ENCODE measurements around the gene BABAM2. TPM values are rescaled to one million over a fixed set of nuclear protein-coding genes. Genes with fewer than 3 reads are reported as not detected.
"Not testable (repeated sequence)": the region's sequence is repeated elsewhere in the genome, so short reads cannot be mapped to it uniquely, and the experiment has no call there.

BABAM2 gene
- total and polyA plus RNA-seq, 2 donors: 17.4 to 34.8 TPM

GRCh38 chr2:28367667-28368356, 477.3 kb downstream of the BABAM2 start:
- Histone ChIP-seq H3K27me3 (ENCODE audit: control insufficient read depth in 2 of 2, insufficient read depth in 1 of 2, low read length in 1 of 2) (peaks cover 0 to 12% of the 10 kb centered on the region in 2 donors), H3K4me3 (ENCODE audit: low read length in 2 of 2) (no peak overlapping the region), H3K9me3 (ENCODE audit: control insufficient read depth in 2 of 2, insufficient read depth in 1 of 2, low read length in 1 of 2) (peaks cover 0 to 6% of the 10 kb centered on the region in 2 donors), H3K27ac (ENCODE audit: low read depth in 1 of 2, low read length in 1 of 2) (no peak overlapping the region), H3K36me3 (ENCODE audit: control insufficient read depth in 2 of 2, insufficient read depth in 2 of 2, low read length in 1 of 2) (no peaks in the 10 kb centered on the region), H3K4me1 (ENCODE audit: control insufficient read depth in 2 of 2, insufficient read depth in 2 of 2, low read length in 2 of 2) (peaks cover 11 to 41% of the 10 kb centered on the region in 2 donors)
- WGBS: 88% methylated on average over 19 of the region's 19 CpGs
- no peak for DNase-seq (ENCODE audit: low read depth in 6 of 9, low spot score in 9 of 9)

GRCh38 chr2:28368357-28368798, 477.8 kb downstream of the BABAM2 start:
- Histone ChIP-seq H3K4me3 (ENCODE audit: low read length in 2 of 2) (no peak overlapping the region), H3K36me3 (ENCODE audit: control insufficient read depth in 2 of 2, insufficient read depth in 2 of 2, low read length in 1 of 2) (no peaks in the 10 kb centered on the region), H3K4me1 (ENCODE audit: control insufficient read depth in 2 of 2, insufficient read depth in 2 of 2, low read length in 2 of 2) (peaks cover 11 to 35% of the 10 kb centered on the region in 2 donors), H3K27ac (ENCODE audit: low read depth in 1 of 2, low read length in 1 of 2) (no peak overlapping the region), H3K9me3 (ENCODE audit: control insufficient read depth in 2 of 2, insufficient read depth in 1 of 2, low read length in 1 of 2) (peaks cover 0 to 6% of the 10 kb centered on the region in 2 donors), H3K27me3 (ENCODE audit: control insufficient read depth in 2 of 2, insufficient read depth in 1 of 2, low read length in 1 of 2) (peaks cover 0 to 10% of the 10 kb centered on the region in 2 donors)
- 88% methylated on average over 9 of the region's 9 CpGs for WGBS
- DNase-seq (ENCODE audit: low read depth in 6 of 9, low spot score in 9 of 9): no peak

GRCh38 chr2:28369358-28369757, 478.8 kb downstream of the BABAM2 start:
- H3K4me1 ChIP-seq (ENCODE audit: control insufficient read depth in 2 of 2, insufficient read depth in 2 of 2, low read length in 2 of 2): peaks cover 11 to 34% of the 10 kb centered on the region in 2 donors
- H3K27me3 ChIP-seq (ENCODE audit: control insufficient read depth in 2 of 2, insufficient read depth in 1 of 2, low read length in 1 of 2): peaks cover 0 to 10% of the 10 kb centered on the region in 2 donors
- H3K9me3 ChIP-seq (ENCODE audit: control insufficient read depth in 2 of 2, insufficient read depth in 1 of 2, low read length in 1 of 2): peaks cover 0 to 6% of the 10 kb centered on the region in 2 donors
- H3K36me3 ChIP-seq (ENCODE audit: control insufficient read depth in 2 of 2, insufficient read depth in 2 of 2, low read length in 1 of 2): no peaks in the 10 kb centered on the region
- H3K27ac ChIP-seq (ENCODE audit: low read depth in 1 of 2, low read length in 1 of 2): no peak overlapping the region
- DNase-seq (ENCODE audit: low read depth in 6 of 9, low spot score in 9 of 9): no peak
- no peak overlapping the region for H3K4me3 ChIP-seq (ENCODE audit: low read length in 2 of 2)
- WGBS: 74% methylated on average over 5 of the region's 5 CpGs

- H3K4me3 ChIP-seq (ENCODE audit: low read length in 2 of 2): no peak overlapping the region
- WGBS: 93% methylated on average over 3 of the region's 3 CpGs
- no peak for DNase-seq (ENCODE audit: low read depth in 6 of 9, low spot score in 9 of 9)
- H3K27me3 ChIP-seq (ENCODE audit: control insufficient read depth in 2 of 2, insufficient read depth in 1 of 2, low read length in 1 of 2): peaks cover 0 to 10% of the 10 kb centered on the region in 2 donors
- H3K9me3 ChIP-seq (ENCODE audit: control insufficient read depth in 2 of 2, insufficient read depth in 1 of 2, low read length in 1 of 2): peaks cover 0 to 6% of the 10 kb centered on the region in 2 donors
- no peaks in the 10 kb centered on the region for H3K36me3 ChIP-seq (ENCODE audit: control insufficient read depth in 2 of 2, insufficient read depth in 2 of 2, low read length in 1 of 2)
- H3K27ac ChIP-seq (ENCODE audit: low read depth in 1 of 2, low read length in 1 of 2): no peak overlapping the region
- H3K4me1 ChIP-seq (ENCODE audit: control insufficient read depth in 2 of 2, insufficient read depth in 2 of 2, low read length in 2 of 2): peaks cover 11 to 26% of the 10 kb centered on the region in 2 donors
Measured at GRCh38 chr2:28370354-28370753, 479.8 kb downstream of the BABAM2 start.

- peaks cover 4 to 12% of the 10 kb centered on the region in 2 donors for H3K4me1 ChIP-seq (ENCODE audit: control insufficient read depth in 2 of 2, insufficient read depth in 2 of 2, low read length in 2 of 2)
- not testable (repeated sequence) for DNase-seq (ENCODE audit: low read depth in 6 of 9, low spot score in 9 of 9); H3K36me3 ChIP-seq (ENCODE audit: control insufficient read depth in 2 of 2, insufficient read depth in 2 of 2, low read length in 1 of 2); H3K27ac ChIP-seq (ENCODE audit: low read depth in 1 of 2, low read length in 1 of 2); H3K9me3 ChIP-seq (ENCODE audit: control insufficient read depth in 2 of 2, insufficient read depth in 1 of 2, low read length in 1 of 2); H3K4me3 ChIP-seq (ENCODE audit: low read length in 2 of 2); H3K27me3 ChIP-seq (ENCODE audit: control insufficient read depth in 2 of 2, insufficient read depth in 1 of 2, low read length in 1 of 2)
- 97% methylated on average over 4 of the region's 4 CpGs for WGBS
Measured at GRCh38 chr2:28371728-28372127, 481.2 kb downstream of the BABAM2 start.

GRCh38 chr2:28373854-28374253, 483.3 kb downstream of the BABAM2 start:
- H3K4me1 ChIP-seq (ENCODE audit: control insufficient read depth in 2 of 2, insufficient read depth in 2 of 2, low read length in 2 of 2): peaks cover 0 to 16% of the 10 kb centered on the region in 2 donors
- 97% methylated on average over 4 of the region's 4 CpGs for WGBS
- no peaks in the 10 kb centered on the region for H3K9me3 ChIP-seq (ENCODE audit: control insufficient read depth in 2 of 2, insufficient read depth in 1 of 2, low read length in 1 of 2)
- no peak overlapping the region for H3K4me3 ChIP-seq (ENCODE audit: low read length in 2 of 2)
- H3K27ac ChIP-seq (ENCODE audit: low read depth in 1 of 2, low read length in 1 of 2): no peak overlapping the region
- H3K27me3 ChIP-seq (ENCODE audit: control insufficient read depth in 2 of 2, insufficient read depth in 1 of 2, low read length in 1 of 2): peaks cover 0 to 12% of the 10 kb centered on the region in 2 donors
- no peak for DNase-seq (ENCODE audit: low read depth in 6 of 9, low spot score in 9 of 9)
- no peaks in the 10 kb centered on the region for H3K36me3 ChIP-seq (ENCODE audit: control insufficient read depth in 2 of 2, insufficient read depth in 2 of 2, low read length in 1 of 2)

- H3K9me3 ChIP-seq (ENCODE audit: control insufficient read depth in 2 of 2, insufficient read depth in 1 of 2, low read length in 1 of 2): no peaks in the 10 kb centered on the region
- H3K4me1 ChIP-seq (ENCODE audit: control insufficient read depth in 2 of 2, insufficient read depth in 2 of 2, low read length in 2 of 2): peaks cover 3 to 18% of the 10 kb centered on the region in 2 donors
- H3K27ac ChIP-seq (ENCODE audit: low read depth in 1 of 2, low read length in 1 of 2): no peak overlapping the region
- WGBS: 97% methylated on average over 5 of the region's 5 CpGs
- H3K4me3 ChIP-seq (ENCODE audit: low read length in 2 of 2): no peak overlapping the region
- peaks cover 0 to 10% of the 10 kb centered on the region in 2 donors for H3K27me3 ChIP-seq (ENCODE audit: control insufficient read depth in 2 of 2, insufficient read depth in 1 of 2, low read length in 1 of 2)
- no peak for DNase-seq (ENCODE audit: low read depth in 6 of 9, low spot score in 9 of 9)
- H3K36me3 ChIP-seq (ENCODE audit: control insufficient read depth in 2 of 2, insufficient read depth in 2 of 2, low read length in 1 of 2): no peaks in the 10 kb centered on the region
Measured at GRCh38 chr2:28374331-28374730, 483.8 kb downstream of the BABAM2 start.

GRCh38 chr2:28375236-28375635, 484.7 kb downstream of the BABAM2 start:
- H3K4me3 ChIP-seq (ENCODE audit: low read length in 2 of 2): no peak overlapping the region
- no peaks in the 10 kb centered on the region for H3K9me3 ChIP-seq (ENCODE audit: control insufficient read depth in 2 of 2, insufficient read depth in 1 of 2, low read length in 1 of 2)
- no peak overlapping the region for H3K27ac ChIP-seq (ENCODE audit: low read depth in 1 of 2, low read length in 1 of 2)
- no peaks in the 10 kb centered on the region for H3K36me3 ChIP-seq (ENCODE audit: control insufficient read depth in 2 of 2, insufficient read depth in 2 of 2, low read length in 1 of 2)
- H3K27me3 ChIP-seq (ENCODE audit: control insufficient read depth in 2 of 2, insufficient read depth in 1 of 2, low read length in 1 of 2): peaks cover 0 to 9% of the 10 kb centered on the region in 2 donors
- DNase-seq (ENCODE audit: low read depth in 6 of 9, low spot score in 9 of 9): no peak
- WGBS: 96% methylated on average over 3 of the region's 3 CpGs
- H3K4me1 ChIP-seq (ENCODE audit: control insufficient read depth in 2 of 2, insufficient read depth in 2 of 2, low read length in 2 of 2): peaks cover 3 to 26% of the 10 kb centered on the region in 2 donors

- Histone ChIP-seq H3K36me3 (ENCODE audit: control insufficient read depth in 2 of 2, insufficient read depth in 2 of 2, low read length in 1 of 2) (no peaks in the 10 kb centered on the region), H3K27ac (ENCODE audit: low read depth in 1 of 2, low read length in 1 of 2) (no peak overlapping the region), H3K9me3 (ENCODE audit: control insufficient read depth in 2 of 2, insufficient read depth in 1 of 2, low read length in 1 of 2) (no peaks in the 10 kb centered on the region), H3K27me3 (ENCODE audit: control insufficient read depth in 2 of 2, insufficient read depth in 1 of 2, low read length in 1 of 2) (peaks cover 0 to 9% of the 10 kb centered on the region in 2 donors), H3K4me1 (ENCODE audit: control insufficient read depth in 2 of 2, insufficient read depth in 2 of 2, low read length in 2 of 2) (peaks cover 3 to 28% of the 10 kb centered on the region in 2 donors), H3K4me3 (ENCODE audit: low read length in 2 of 2) (no peak overlapping the region)
- DNase-seq (ENCODE audit: low read depth in 6 of 9, low spot score in 9 of 9): no peak
- WGBS: 98% methylated on average over 8 of the region's 8 CpGs
Measured at GRCh38 chr2:28375742-28376631, 485.5 kb downstream of the BABAM2 start.
